OCI-LY7 (cell line): ENCODE results near the gene COL9A3.

Source experiments
- CTCF ChIP-seq: fragments of 200-600 bp; sonication (generic); conservative IDR thresholded peaks from 2 replicates; pipeline ENCODE4 v1.5.1; 2014; ENCODE audit warnings: mild to moderate bottlenecking, antibody characterized with exemption, low read length, moderate library complexity, mixed read lengths
- EZH2phosphoT487 ChIP-seq: fragments of 200-600 bp; sonication (generic); IDR thresholded peaks from 2 replicates; pipeline ENCODE4 v1.6.1; 2018; ENCODE audit warnings: low read depth, borderline replicate concordance, mild to moderate bottlenecking, mixed run types, antibody characterized with exemption, low read length, moderate library complexity, mixed read lengths

- TF ChIP-seq CTCF: no peak
- no peak for TF ChIP-seq EZH2phosphoT487
These were observed 5.5 kb downstream of the COL9A3 start for GRCh38 chr20:62822239-62822787.
